Neural progenitor cell (in vitro differentiated cells): Measurements from ENCODE around the gene LRRN3. TPM values are rescaled to one million over a fixed set of nuclear protein-coding genes. Genes with fewer than 3 reads are reported as not detected.

ENCODE experiments used
- DNase-seq: peaks from one replicate; pipeline ENCODE4 v3.0.0-alpha.2; 2016; ENCODE audit warnings: low spot score
- H2AFZ ChIP-seq: fragments of 200-600 bp; sonication (generic); replicated peaks from 2 replicates; pipeline ENCODE4 v1.6.1; 2016; ENCODE audit warnings: antibody characterized with exemption
- H3F3A ChIP-seq: fragments of 200-600 bp; sonication (generic); 2 replicates; pipeline ENCODE4 v1.6.1; 2016; ENCODE audit warnings: antibody characterized with exemption, low read depth
- H3K27ac ChIP-seq: fragments of 200-600 bp; sonication (generic); 2 replicates; pipeline ENCODE4 v1.5.1; 2016; ENCODE audit warnings: mild to moderate bottlenecking
- H3K27me3 ChIP-seq: fragments of 200-600 bp; sonication (generic); 2 replicates; pipeline ENCODE4 v1.6.1; 2016; ENCODE audit warnings: mild to moderate bottlenecking, moderate library complexity
- H3K36me3 ChIP-seq: fragments of 200-600 bp; sonication (generic); 2 replicates; pipeline ENCODE4 v1.5.1; 2016
- H3K4me1 ChIP-seq: fragments of 200-600 bp; sonication (generic); 2 replicates; pipeline ENCODE4 v1.6.1; 2016; ENCODE audit warnings: mixed run types
- H3K4me2 ChIP-seq: fragments of 200-600 bp; sonication (generic); 2 replicates; pipeline ENCODE4 v1.6.1; 2016
- H3K4me3 ChIP-seq: fragments of 200-600 bp; sonication (generic); 2 replicates; pipeline ENCODE4 v1.5.1; 2016
- H3K79me2 ChIP-seq: fragments of 200-600 bp; sonication (generic); 2 replicates; pipeline ENCODE4 v1.6.1; 2016; ENCODE audit warnings: low read depth
- H3K9ac ChIP-seq: fragments of 200-600 bp; sonication (generic); 2 replicates; pipeline ENCODE4 v1.6.1; 2016
- H3K9me3 ChIP-seq: fragments of 200-600 bp; sonication (generic); 2 replicates; pipeline ENCODE4 v1.5.1; 2016; ENCODE audit warnings: low read depth
- H4K20me1 ChIP-seq: fragments of 200-600 bp; sonication (generic); 2 replicates; pipeline ENCODE4 v1.6.1; 2016; ENCODE audit warnings: low read depth
- H3K27ac Mint-ChIP-seq: 3 replicates; pipeline ENCODE4 v1.8.0; 2021; ENCODE audit warnings: mixed read lengths
- H3K27me3 Mint-ChIP-seq: 2 replicates; pipeline ENCODE4 v1.8.0; 2022; ENCODE audit warnings: low read depth, mild to moderate bottlenecking, inconsistent platforms, moderate library complexity, mixed read lengths; ENCODE audit not compliant: insufficient read depth
- H3K36me3 Mint-ChIP-seq: 3 replicates; pipeline ENCODE4 v1.8.0; 2021; ENCODE audit warnings: mixed read lengths
- H3K4me1 Mint-ChIP-seq: 3 replicates; pipeline ENCODE4 v1.8.0; 2021; ENCODE audit warnings: mixed read lengths
- H3K4me3 Mint-ChIP-seq: 3 replicates; pipeline ENCODE4 v1.8.0; 2021; ENCODE audit warnings: mild to moderate bottlenecking, moderate library complexity, mixed read lengths
- H3K9me3 Mint-ChIP-seq: 3 replicates; pipeline ENCODE4 v1.8.0; 2020; ENCODE audit warnings: mixed read lengths
- CTCF ChIP-seq: fragments of 200-600 bp; sonication (generic); IDR thresholded peaks from 2 replicates; pipeline ENCODE4 v1.5.1; 2017; ENCODE audit warnings: antibody characterized with exemption, mild to moderate bottlenecking
- EZH2 ChIP-seq: fragments of 200-600 bp; sonication (generic); IDR thresholded peaks from 2 replicates; pipeline ENCODE4 v1.6.1; 2017; ENCODE audit warnings: antibody characterized with exemption, mild to moderate bottlenecking, moderate library complexity
- EZH2phosphoT487 ChIP-seq: fragments of 200-600 bp; sonication (generic); IDR thresholded peaks from 2 replicates; pipeline ENCODE4 v1.6.1; 2017; ENCODE audit warnings: antibody characterized with exemption
- total RNA-seq: library from RNA; depleted of rRNA; stranded (reverse); fragments of >200 nt; gene quantifications from 2 replicates; pipeline ENCODE4 v1.2.3, GENCODE V29; 2015; ENCODE audit warnings: low replicate concordance

The LRRN3 gene
- total RNA-seq, 1 donor from 2014 or later = 2.4 TPM

- Histone ChIP-seq H2AFZ (no peak overlapping the region), H3K27me3 (no peaks in the 10 kb centered on the region), H3K27ac (no peak overlapping the region), H3K36me3 (no peaks in the 10 kb centered on the region), H3K79me2 (no peaks in the 10 kb centered on the region), H3K4me3 (no peak overlapping the region), H3F3A (no peaks in the 10 kb centered on the region), H3K9me3 (no peaks in the 10 kb centered on the region), H3K4me1 (no peaks in the 10 kb centered on the region), H4K20me1 (no peaks in the 10 kb centered on the region), H3K4me2 (no peak overlapping the region), H3K9ac (no peak overlapping the region)
- Mint-ChIP-seq H3K4me3 (no peak overlapping the region), H3K9me3 (peaks cover 41% of the 10 kb centered on the region), H3K27ac (no peak overlapping the region), H3K4me1 (no peaks in the 10 kb centered on the region), H3K36me3 (peaks cover 5% of the 10 kb centered on the region), H3K27me3 (peaks cover 3% of the 10 kb centered on the region)
- no peak for DNase-seq
- TF ChIP-seq CTCF (no peak), EZH2 (no peak), EZH2phosphoT487 (no peak)
Observed at GRCh38 chr7:111063166-111063565, 27.8 kb upstream of the LRRN3 start.

- no peak for TF ChIP-seq EZH2
- no peak for TF ChIP-seq CTCF
- TF ChIP-seq EZH2phosphoT487 = no peak
- no peak overlapping the region for H3K9ac ChIP-seq
- Mint-ChIP-seq H3K9me3 (peaks cover 27% of the 10 kb centered on the region), H3K27me3 (no peaks in the 10 kb centered on the region), H3K4me3 (no peak overlapping the region), H3K4me1 (no peaks in the 10 kb centered on the region), H3K27ac (no peak overlapping the region), H3K36me3 (peaks cover 5% of the 10 kb centered on the region)
- no peaks in the 10 kb centered on the region for H3K27me3 ChIP-seq
- H3K4me2 ChIP-seq = no peak overlapping the region
- no peaks in the 10 kb centered on the region for H4K20me1 ChIP-seq
- H3K9me3 ChIP-seq = no peaks in the 10 kb centered on the region
- no peaks in the 10 kb centered on the region for H3K79me2 ChIP-seq
- H3K4me3 ChIP-seq = no peak overlapping the region
- H3K27ac ChIP-seq = no peak overlapping the region
- no peak overlapping the region for H2AFZ ChIP-seq
- H3K4me1 ChIP-seq = no peaks in the 10 kb centered on the region
- DNase-seq = no peak
- H3K36me3 ChIP-seq = no peaks in the 10 kb centered on the region
- no peaks in the 10 kb centered on the region for H3F3A ChIP-seq
Observed at GRCh38 chr7:111067251-111067650, 23.7 kb upstream of the LRRN3 start.

GRCh38 chr7:111067682-111068081 is 23.2 kb upstream of the LRRN3 start:
- DNase-seq = no peak
- no peak overlapping the region for H3K27ac Mint-ChIP-seq
- H3K4me3 Mint-ChIP-seq = no peak overlapping the region
- H3K9me3 Mint-ChIP-seq = peaks cover 25% of the 10 kb centered on the region
- TF ChIP-seq EZH2phosphoT487 (no peak), CTCF (no peak), EZH2 (no peak)
- H3K9ac ChIP-seq = no peak overlapping the region
- H3K79me2 ChIP-seq = no peaks in the 10 kb centered on the region
- H3K4me3 ChIP-seq = no peak overlapping the region
- H3K27ac ChIP-seq = no peak overlapping the region
- H3K9me3 ChIP-seq = no peaks in the 10 kb centered on the region
- no peaks in the 10 kb centered on the region for H3K27me3 ChIP-seq
- H3F3A ChIP-seq = no peaks in the 10 kb centered on the region
- peaks cover 5% of the 10 kb centered on the region for H3K36me3 Mint-ChIP-seq
- H3K36me3 ChIP-seq = no peaks in the 10 kb centered on the region
- H4K20me1 ChIP-seq = no peaks in the 10 kb centered on the region
- H3K4me2 ChIP-seq = no peak overlapping the region
- no peaks in the 10 kb centered on the region for H3K4me1 ChIP-seq
- H2AFZ ChIP-seq = no peak overlapping the region
- H3K4me1 Mint-ChIP-seq = no peaks in the 10 kb centered on the region
- no peaks in the 10 kb centered on the region for H3K27me3 Mint-ChIP-seq

- H3K4me3 ChIP-seq = no peak overlapping the region
- H3K9ac ChIP-seq = no peak overlapping the region
- no peaks in the 10 kb centered on the region for H3F3A ChIP-seq
- no peaks in the 10 kb centered on the region for H3K36me3 ChIP-seq
- no peaks in the 10 kb centered on the region for H3K79me2 ChIP-seq
- Mint-ChIP-seq H3K9me3 (peaks cover 19% of the 10 kb centered on the region), H3K4me1 (peaks cover 2% of the 10 kb centered on the region), H3K27me3 (no peaks in the 10 kb centered on the region), H3K4me3 (no peak overlapping the region), H3K27ac (no peak overlapping the region), H3K36me3 (peaks cover under 1% of the 10 kb centered on the region)
- TF ChIP-seq CTCF (no peak), EZH2phosphoT487 (no peak), EZH2 (no peak)
- no peak for DNase-seq
- no peaks in the 10 kb centered on the region for H3K4me1 ChIP-seq
- H4K20me1 ChIP-seq = no peaks in the 10 kb centered on the region
- no peaks in the 10 kb centered on the region for H3K27me3 ChIP-seq
- H2AFZ ChIP-seq = no peak overlapping the region
- H3K9me3 ChIP-seq = no peaks in the 10 kb centered on the region
- no peak overlapping the region for H3K27ac ChIP-seq
- H3K4me2 ChIP-seq = no peak overlapping the region
Observed at GRCh38 chr7:111068618-111069017, 22.3 kb upstream of the LRRN3 start.
